Neuronal stem cell (in vitro differentiated cells): ENCODE results near the gene ZNF346.

Experiments used
- DNase-seq: peaks from one replicate; pipeline ENCODE4 v3.0.0-alpha.2; 2013; ENCODE audit warnings: low spot score
- H2AFZ ChIP-seq: one replicate; pipeline ENCODE4 v1.6.1; 2013; ENCODE audit warnings: mild to moderate bottlenecking, low read length, inconsistent platforms
- H2AK5ac ChIP-seq: 2 replicates; pipeline ENCODE4 v1.6.1; 2013; ENCODE audit warnings: low read depth, mild to moderate bottlenecking, inconsistent platforms, low read length, moderate library complexity, mixed read lengths
- H2BK120ac ChIP-seq: 2 replicates; pipeline ENCODE4 v1.6.1; 2013; ENCODE audit warnings: low read depth, mild to moderate bottlenecking, inconsistent platforms, low read length, moderate library complexity, mixed read lengths
- H2BK12ac ChIP-seq: one replicate; pipeline ENCODE4 v1.6.1; 2013; ENCODE audit warnings: low read length, inconsistent platforms
- H2BK15ac ChIP-seq: 2 replicates; pipeline ENCODE4 v1.6.1; 2013; ENCODE audit warnings: mild to moderate bottlenecking, low read length, inconsistent platforms, mixed read lengths
- H2BK5ac ChIP-seq: one replicate; pipeline ENCODE4 v1.6.1; 2013; ENCODE audit warnings: inconsistent platforms, mild to moderate bottlenecking, low read length, moderate library complexity
- H3K14ac ChIP-seq: one replicate; pipeline ENCODE4 v1.6.1; 2013; ENCODE audit warnings: low read length, inconsistent platforms
- H3K18ac ChIP-seq: 2 replicates; pipeline ENCODE4 v1.6.1; 2013; ENCODE audit warnings: low read length, inconsistent platforms
- H3K23ac ChIP-seq: 2 replicates; pipeline ENCODE4 v1.6.1; 2013; ENCODE audit warnings: low read depth, mild to moderate bottlenecking, mixed read lengths, low read length, inconsistent platforms; ENCODE audit not compliant: poor library complexity
- H3K27ac ChIP-seq: replicated peaks from 3 replicates; pipeline ENCODE4 v1.5.1; 2013; ENCODE audit warnings: low read length, inconsistent platforms
- H3K27me3 ChIP-seq, 3 experiments: 2 replicates each; pipeline ENCODE4 v1.6.1; 2013; ENCODE audit warnings: low read length in 3 of 3, mild to moderate bottlenecking in 2 of 3, inconsistent platforms in 1 of 3, low read depth in 1 of 3, mixed read lengths in 1 of 3, moderate library complexity in 1 of 3; ENCODE audit not compliant: control insufficient read depth in 3 of 3, insufficient read depth in 3 of 3
- H3K36me3 ChIP-seq, 2 donors: replicated peaks in 1 of 2; 2 replicates each; pipeline ENCODE4 v1.6.1; 2013; ENCODE audit warnings: low read length in 2 of 2; ENCODE audit not compliant: control insufficient read depth in 2 of 2, insufficient read depth in 2 of 2
- H3K4ac ChIP-seq: 2 replicates; pipeline ENCODE4 v1.6.1; 2013; ENCODE audit warnings: inconsistent platforms, mild to moderate bottlenecking, low read length, moderate library complexity
- H3K4me1 ChIP-seq, 2 donors: 1 replicate in 1 of 2; 2 replicates in 1 of 2; pipeline ENCODE4 v1.6.1; 2013; ENCODE audit warnings: low read length in 2 of 2, low read depth in 1 of 2; ENCODE audit not compliant: control insufficient read depth in 2 of 2, insufficient read depth in 1 of 2
- H3K4me2 ChIP-seq: one replicate; pipeline ENCODE4 v1.6.1; 2013; ENCODE audit warnings: mild to moderate bottlenecking, low read length, inconsistent platforms; ENCODE audit not compliant: insufficient read depth, poor library complexity, severe bottlenecking
- H3K4me3 ChIP-seq, 2 donors: 2 replicates each; pipeline ENCODE4 v1.5.1; 2013; ENCODE audit warnings: low read length in 2 of 2, mild to moderate bottlenecking in 2 of 2, inconsistent platforms in 1 of 2, moderate library complexity in 1 of 2
- H3K79me1 ChIP-seq: one replicate; pipeline ENCODE4 v1.6.1; 2013; ENCODE audit warnings: low read depth, mild to moderate bottlenecking, inconsistent platforms, low read length, moderate library complexity
- H3K9ac ChIP-seq: one replicate; pipeline ENCODE4 v1.6.1; 2013; ENCODE audit warnings: mild to moderate bottlenecking, low read depth, low read length, inconsistent platforms; ENCODE audit not compliant: poor library complexity
- H3K9me3 ChIP-seq, 2 donors: replicated peaks in 1 of 2; 2 replicates each; pipeline versions ENCODE3 to v1.6.1; 2013; ENCODE audit warnings: low read length in 2 of 2, mild to moderate bottlenecking in 2 of 2, inconsistent platforms in 1 of 2, low read depth in 1 of 2, mixed read lengths in 1 of 2, moderate library complexity in 1 of 2; ENCODE audit not compliant: control insufficient read depth in 2 of 2, insufficient read depth in 1 of 2
- H4K8ac ChIP-seq: one replicate; pipeline ENCODE4 v1.6.1; 2013; ENCODE audit warnings: low read depth, mild to moderate bottlenecking, inconsistent platforms, low read length, moderate library complexity
- H4K91ac ChIP-seq: one replicate; pipeline ENCODE4 v1.6.1; 2013; ENCODE audit warnings: low read length, low read depth, mild to moderate bottlenecking, inconsistent platforms; ENCODE audit not compliant: poor library complexity
- WGBS, 2 donors: extraction: QIAGEN DNeasy Blood & Tissue Kit; methylation state at CpG; one replicate each; pipeline ENCODE4 v1.1.7; 2013; ENCODE audit warnings: missing lambda C conversion rate in 2 of 2, mixed read lengths in 1 of 2; ENCODE audit not compliant: insufficient read length in 2 of 2, insufficient replicate concordance in 1 of 2; ENCODE audit errors: extremely low coverage in 2 of 2; 5-methylcytosine and 5-hydroxymethylcytosine counted together

ZNF346 gene

DNA sequence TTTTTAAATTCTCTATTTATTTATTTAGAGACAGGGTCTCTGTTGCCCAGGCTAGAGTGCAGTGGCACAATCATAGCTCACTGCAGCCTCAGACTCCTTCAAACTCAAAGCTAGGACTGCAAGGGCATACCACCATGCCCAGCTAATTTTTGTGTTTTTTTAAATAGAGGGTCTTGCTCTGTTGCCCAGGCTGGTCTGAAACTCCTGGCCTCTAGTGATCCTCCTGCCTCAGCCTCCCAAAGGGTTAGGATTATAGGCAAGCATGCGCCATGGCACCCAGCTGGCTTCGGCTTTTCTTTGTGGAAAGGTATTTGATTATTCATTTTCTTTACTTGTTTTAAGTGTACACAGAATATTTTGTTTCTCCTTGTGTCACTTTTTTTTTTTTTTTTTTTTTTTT, 5.2 kb downstream of the ZNF346 start:
- Histone ChIP-seq H3K9ac (no peak overlapping the region), H3K27ac (no peak overlapping the region), H2BK5ac (no peak overlapping the region), H3K36me3 (peaks cover 3 to 69% of the 10 kb centered on the region in 2 donors), H3K23ac (no peak overlapping the region), H2AFZ (no peak overlapping the region), H2BK15ac (no peak overlapping the region), H3K79me1 (no peaks in the 10 kb centered on the region), H2BK120ac (no peak overlapping the region), H4K91ac (no peak overlapping the region), H2AK5ac (no peak overlapping the region), H4K8ac (no peak overlapping the region), H3K4me1 (peaks cover 0 to 5% of the 10 kb centered on the region in 2 donors), H3K4me3 (no peak overlapping the region), H3K9me3 (peaks cover 2 to 9% of the 10 kb centered on the region in 2 donors), H3K27me3 (no peaks in the 10 kb centered on the region), H3K14ac (no peak overlapping the region), H3K4me2 (no peak overlapping the region), H3K4ac (no peak overlapping the region), H3K18ac (no peak overlapping the region), H2BK12ac (no peak overlapping the region)
- DNase-seq, result no peak
- WGBS, 2 donors, result no CpG with 5 or more reads among the region's 2 CpGs

DNA sequence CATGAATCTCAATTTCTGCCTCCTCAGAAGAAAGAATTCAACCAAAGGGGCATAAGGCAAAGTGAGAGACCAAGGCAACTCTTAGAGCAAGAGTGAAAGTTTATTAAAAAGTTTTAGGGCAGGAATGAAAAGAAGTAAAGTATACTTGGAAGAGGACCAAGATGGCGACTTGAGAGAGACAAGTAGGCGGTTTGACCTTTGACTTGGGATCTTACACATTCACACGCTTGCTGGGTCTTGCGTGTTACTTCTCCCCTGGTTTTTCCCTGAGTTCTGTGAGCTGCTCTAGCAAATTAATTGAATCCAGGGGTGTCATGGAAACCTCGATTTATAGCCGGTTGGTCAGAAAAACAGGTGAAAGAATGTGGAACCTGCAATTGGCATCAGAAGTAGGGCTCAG, 7.0 kb downstream of the ZNF346 start:
- H3K9me3 ChIP-seq, result peaks cover 2 to 12% of the 10 kb centered on the region in 2 donors
- DNase-seq, result no peak
- no peak overlapping the region for H3K14ac ChIP-seq
- no peak overlapping the region for H2AFZ ChIP-seq
- no peak overlapping the region for H2BK120ac ChIP-seq
- no peak overlapping the region for H2BK15ac ChIP-seq
- no peak overlapping the region for H3K18ac ChIP-seq
- no peak overlapping the region for H3K4me2 ChIP-seq
- H4K91ac ChIP-seq, result no peak overlapping the region
- no peak overlapping the region for H3K9ac ChIP-seq
- H3K4ac ChIP-seq, result no peak overlapping the region
- H3K27ac ChIP-seq, result no peak overlapping the region
- H3K79me1 ChIP-seq, result no peaks in the 10 kb centered on the region
- H3K4me3 ChIP-seq, result no peak overlapping the region
- H2BK5ac ChIP-seq, result no peak overlapping the region
- peaks cover 3 to 79% of the 10 kb centered on the region in 2 donors for H3K36me3 ChIP-seq
- H3K23ac ChIP-seq, result no peak overlapping the region
- peaks cover 0 to under 1% of the 10 kb centered on the region in 2 donors for H3K4me1 ChIP-seq
- H4K8ac ChIP-seq, result no peak overlapping the region
- H2AK5ac ChIP-seq, result no peak overlapping the region
- WGBS, 2 donors, result no CpG with 5 or more reads among the region's 6 CpGs
- H3K27me3 ChIP-seq, result no peaks in the 10 kb centered on the region
- H2BK12ac ChIP-seq, result no peak overlapping the region

DNA sequence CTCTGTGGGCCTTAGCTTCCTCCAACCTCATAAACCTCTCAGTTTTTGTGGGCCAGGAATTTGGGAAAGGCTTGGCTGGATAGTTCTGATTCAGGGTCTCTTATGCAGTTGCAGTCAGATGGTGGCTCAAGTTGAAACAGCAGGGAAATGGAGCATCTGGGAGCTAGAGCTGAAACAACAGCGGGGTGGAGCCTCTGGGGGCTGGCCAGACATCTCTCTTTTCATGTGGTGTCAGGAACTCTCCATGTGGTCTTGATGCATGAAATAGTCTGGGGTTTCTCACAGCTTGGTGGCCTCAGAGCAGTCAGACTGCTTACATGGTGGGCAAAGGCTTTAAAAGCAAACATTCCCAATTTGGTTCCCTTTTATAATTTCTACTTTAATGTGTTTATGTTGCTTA, 13.5 kb downstream of the ZNF346 start:
- Histone ChIP-seq H2BK15ac (no peak overlapping the region), H2AK5ac (no peak overlapping the region)
- no peak for DNase-seq

DNA sequence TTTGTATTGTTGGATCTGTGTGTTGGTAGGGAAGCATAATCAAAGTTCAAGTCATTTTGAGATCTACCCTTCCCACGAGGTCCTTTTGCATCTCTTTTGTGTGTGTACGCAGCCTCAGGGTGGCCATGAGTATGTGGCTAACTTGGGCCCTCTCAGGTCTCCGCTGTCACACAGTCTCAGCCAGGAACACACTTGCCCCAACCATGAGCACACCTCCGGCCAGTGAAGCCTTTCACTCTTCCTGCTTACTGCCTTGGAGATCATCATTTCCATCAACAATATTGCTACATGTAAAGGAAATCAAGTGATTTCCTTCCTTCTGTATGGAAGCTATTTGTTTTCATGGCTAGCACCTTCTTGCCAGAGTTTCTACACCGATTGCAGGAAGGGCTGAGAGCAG, 13.9 kb downstream of the ZNF346 start:
- Histone ChIP-seq H2BK15ac (no peak overlapping the region), H3K79me1 (no peaks in the 10 kb centered on the region), H3K4ac (no peak overlapping the region), H3K9ac (no peak overlapping the region), H3K27ac (no peak overlapping the region), H3K18ac (no peak overlapping the region), H3K4me3 (no peak overlapping the region), H3K9me3 (peaks cover 0 to 5% of the 10 kb centered on the region in 2 donors), H4K91ac (no peak overlapping the region), H2AK5ac (no peak overlapping the region), H3K36me3 (peaks cover 0 to 68% of the 10 kb centered on the region in 2 donors), H4K8ac (no peak overlapping the region), H2BK120ac (no peak overlapping the region), H2BK5ac (no peak overlapping the region), H3K4me1 (peaks cover 4 to 6% of the 10 kb centered on the region in 2 donors), H3K4me2 (no peak overlapping the region), H3K27me3 (no peaks in the 10 kb centered on the region), H2BK12ac (no peak overlapping the region), H3K14ac (no peak overlapping the region), H2AFZ (no peak overlapping the region), H3K23ac (no peak overlapping the region)
- DNase-seq, result no peak
- no CpG with 5 or more reads among the region's 5 CpGs for WGBS, 2 donors

More for the DNA sequence above, 13.5 kb downstream of the ZNF346 start:
- no peak overlapping the region for H3K4me2 ChIP-seq
- H3K27ac ChIP-seq, result no peak overlapping the region
- H2BK5ac ChIP-seq, result no peak overlapping the region
- no peak overlapping the region for H3K9ac ChIP-seq
- peaks cover 0 to 68% of the 10 kb centered on the region in 2 donors for H3K36me3 ChIP-seq
- H3K4ac ChIP-seq, result no peak overlapping the region
- H3K4me1 ChIP-seq, result peaks cover 4 to 6% of the 10 kb centered on the region in 2 donors
- peaks cover 0 to 10% of the 10 kb centered on the region in 2 donors for H3K9me3 ChIP-seq
- WGBS, 2 donors, result no CpG with 5 or more reads among the region's 1 CpG
- H4K91ac ChIP-seq, result no peak overlapping the region
- no peaks in the 10 kb centered on the region for H3K27me3 ChIP-seq
- H2AFZ ChIP-seq, result no peak overlapping the region
- no peak overlapping the region for H3K4me3 ChIP-seq
- no peak overlapping the region for H2BK120ac ChIP-seq
- no peak overlapping the region for H3K18ac ChIP-seq
- no peak overlapping the region for H4K8ac ChIP-seq
- no peak overlapping the region for H3K23ac ChIP-seq
- H3K79me1 ChIP-seq, result no peaks in the 10 kb centered on the region
- no peak overlapping the region for H3K14ac ChIP-seq
- H2BK12ac ChIP-seq, result no peak overlapping the region
